Measurements from ENCODE around the gene TREML1.
"Not testable (repeated sequence)": the region's sequence is repeated elsewhere in the genome, so short reads cannot be mapped to it uniquely, and the experiment has no call there.

TREML1 gene

GRCh38 chr6:41135062-41135832 lies 18.9 kb downstream of the TREML1 start:
- DNase-seq = no peak

DNA sequence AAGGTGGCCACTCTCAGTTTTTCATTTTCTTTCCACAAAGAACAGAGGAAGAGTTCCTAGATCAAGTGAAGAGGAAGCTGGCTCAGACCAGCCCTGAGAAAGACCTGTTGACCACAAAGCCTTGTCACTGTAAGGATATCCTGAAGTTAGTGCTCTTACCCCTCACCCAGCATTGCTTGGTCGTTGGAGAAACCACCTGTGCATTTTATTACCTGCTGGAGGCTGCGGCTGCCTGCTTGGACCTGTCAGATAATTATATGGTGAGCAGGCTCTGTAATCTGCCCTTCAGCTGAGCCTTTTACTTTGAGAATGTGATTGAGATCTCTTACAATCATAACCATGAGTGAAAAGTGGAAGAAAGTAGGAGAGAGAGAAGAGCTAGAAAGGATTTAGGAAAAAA lies 21.9 kb downstream of the TREML1 start:
- DNase-seq = no peak

GRCh38 chr6:41125282-41125681 lies 28.9 kb downstream of the TREML1 start:
- DNase-seq = no peak

GRCh38 chr6:41122918-41123317 lies 31.2 kb downstream of the TREML1 start:
- DNase-seq = no peak

DNA sequence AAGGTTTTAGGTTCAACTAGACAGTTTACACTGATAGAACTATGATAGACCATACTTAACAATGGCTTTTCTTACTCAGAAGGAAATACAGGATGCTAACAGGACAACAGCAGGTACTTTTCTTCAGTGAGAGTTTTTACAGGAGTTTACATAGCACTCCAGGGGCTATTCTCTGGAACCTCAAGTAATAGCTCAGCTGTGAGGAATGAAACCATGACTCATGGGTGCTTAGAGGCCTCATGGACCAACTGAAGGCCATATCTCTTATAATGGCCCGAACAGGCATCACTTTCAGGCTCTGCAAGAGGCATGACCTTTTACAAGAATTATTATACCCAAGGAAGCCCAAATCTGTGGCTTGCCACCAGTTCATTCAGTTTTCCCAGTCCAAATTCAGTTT lies 31.8 kb downstream of the TREML1 start:
- DNase-seq = no peak

- no peak for DNase-seq
Observed at GRCh38 chr6:41120058-41120457, 34.1 kb downstream of the TREML1 start.

DNA sequence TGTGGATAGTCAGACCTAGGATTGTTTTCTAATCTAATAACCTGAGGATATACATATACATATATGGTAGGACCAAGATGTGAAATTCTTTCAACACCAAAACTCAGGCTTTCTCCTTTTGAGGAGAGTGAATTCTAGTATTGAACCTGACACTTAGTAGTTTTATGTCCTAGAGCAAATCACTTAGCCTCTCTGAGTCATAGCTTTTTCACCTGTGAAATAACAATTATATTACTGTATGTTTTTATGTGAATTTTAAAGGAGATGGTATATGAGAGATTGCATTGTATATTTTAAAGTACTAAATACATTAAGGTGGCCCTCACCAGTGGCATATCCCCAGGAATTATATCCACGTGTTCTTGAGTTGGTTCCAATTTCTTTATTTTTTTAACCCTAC lies 34.6 kb downstream of the TREML1 start:
- no peak for DNase-seq

DNA sequence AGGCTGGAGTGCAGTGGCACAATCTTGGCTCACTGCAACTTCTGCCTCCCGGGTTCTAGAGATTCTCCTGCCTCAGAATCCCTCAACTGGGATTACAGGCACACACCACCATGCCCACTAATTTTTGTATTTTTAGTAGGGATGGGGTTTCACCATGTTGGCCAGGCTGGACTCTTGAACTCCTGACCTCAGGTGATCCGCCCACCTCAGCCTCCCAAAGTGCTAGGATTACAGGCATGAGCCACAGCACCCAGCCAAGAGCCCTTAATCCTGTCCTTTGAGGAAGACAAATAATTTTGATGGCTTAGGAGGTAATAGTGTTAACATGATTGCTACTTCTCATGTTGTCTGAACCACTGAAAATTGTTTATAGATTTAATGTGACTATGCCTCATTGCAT lies 39.1 kb downstream of the TREML1 start:
- DNase-seq = not testable (repeated sequence)

DNA sequence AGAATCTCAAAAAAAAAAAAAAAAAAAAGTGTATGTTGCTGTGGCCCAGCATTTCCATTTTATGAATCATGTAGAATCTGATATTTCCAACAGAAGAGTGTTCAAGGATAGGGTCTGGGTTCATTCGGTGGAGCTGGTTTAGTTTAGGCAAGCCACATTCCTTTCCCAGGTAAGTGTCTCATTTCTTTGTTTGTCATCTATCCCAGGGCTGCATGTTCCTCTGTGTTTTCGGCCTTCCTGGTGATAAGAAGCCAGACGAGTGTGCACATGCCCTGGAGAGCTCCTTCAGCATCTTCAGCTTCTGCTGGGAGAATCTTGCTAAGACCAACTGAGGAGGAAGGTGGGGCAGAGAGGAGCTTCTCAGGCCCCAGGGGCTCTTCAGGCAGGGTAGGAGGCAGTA lies 43.1 kb downstream of the TREML1 start:
- DNase-seq = no peak

DNA sequence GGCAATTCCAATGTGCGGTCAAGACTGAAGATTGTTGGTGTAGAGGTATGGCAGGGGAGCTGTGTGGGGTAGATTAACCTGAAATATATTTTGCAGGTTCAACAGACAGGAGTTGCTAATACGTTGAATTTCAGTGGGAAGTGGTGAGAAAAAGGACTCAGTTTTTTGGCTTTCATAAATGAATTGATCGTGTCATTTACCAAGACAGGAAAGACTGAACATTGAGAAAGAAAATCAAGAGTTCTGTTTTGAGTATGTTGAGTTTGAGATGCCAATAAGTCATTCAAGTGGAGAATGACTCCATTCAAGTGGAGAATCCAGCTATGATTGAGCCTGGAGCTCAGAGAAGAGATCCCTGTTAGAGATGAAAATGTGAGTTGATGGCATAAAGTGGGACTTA lies 50.3 kb downstream of the TREML1 start:
- DNase-seq = no peak

GRCh38 chr6:41100871-41101287 lies 53.3 kb downstream of the TREML1 start:
- no peak for DNase-seq

Measured in CD4-positive, alpha-beta T cell treated with Interferon gamma for 1 hour (primary cell).